T-helper 17 cell (primary cell): Measurements from ENCODE around the gene NFAM1. TPM values are rescaled to one million over a fixed set of nuclear protein-coding genes. Genes with fewer than 3 reads are reported as not detected.

Experiments used
- ATAC-seq: fragments of 150-1000 bp; cut with Tn5 transposase; 2 replicates; pipeline ENCODE4 v1.10.0; 2021; ENCODE audit warnings: mild to moderate bottlenecking, moderate library complexity
- DNase-seq, 3 donors: peaks; one replicate each; pipeline versions ENCODE4 v3.0.0 to v3.0.0-alpha.2; 2020 to 2021
- H3K9me3 ChIP-seq: one replicate; pipeline ENCODE4 v1.7.0; 2013; ENCODE audit warnings: low read length, mild to moderate bottlenecking; ENCODE audit not compliant: control insufficient read depth, poor library complexity, severe bottlenecking
- H3K27ac Mint-ChIP-seq: one replicate; pipeline ENCODE4 v1.8.0; 2022; ENCODE audit warnings: mild to moderate bottlenecking, moderate library complexity, mixed read lengths
- H3K27me3 Mint-ChIP-seq: one replicate; pipeline ENCODE4 v1.8.0; 2022; ENCODE audit warnings: mixed read lengths
- H3K36me3 Mint-ChIP-seq: one replicate; pipeline ENCODE4 v1.8.0; 2022; ENCODE audit warnings: low read depth, mixed read lengths
- H3K4me1 Mint-ChIP-seq: one replicate; pipeline ENCODE4 v1.8.0; 2022; ENCODE audit warnings: mild to moderate bottlenecking, mixed read lengths
- H3K4me3 Mint-ChIP-seq: one replicate; pipeline ENCODE4 v1.8.0; 2022; ENCODE audit warnings: mild to moderate bottlenecking, moderate library complexity, mixed read lengths
- total RNA-seq, 4 donors: library from RNA in 2 of 4; stranded (reverse) in 2 of 4; gene quantifications; one replicate each; pipeline ENCODE4 v1.2.3 and lab custom pipeline; 2022 to 2026

Gene NFAM1
- total RNA-seq, 2 donors from 2014 or later: 0.55 to 2.4 TPM

- Mint-ChIP-seq H3K27me3 (peaks cover 18% of the 10 kb centered on the region), H3K4me1 (peaks cover 12% of the 10 kb centered on the region), H3K27ac (no peak overlapping the region), H3K36me3 (no peaks in the 10 kb centered on the region), H3K4me3 (no peak overlapping the region)
- H3K9me3 ChIP-seq: no peaks in the 10 kb centered on the region
- ATAC-seq (no peak), DNase-seq (no peak)
Measured at GRCh38 chr22:42434748-42435425, 2.7 kb upstream of the NFAM1 start.

- H3K9me3 ChIP-seq: no peaks in the 10 kb centered on the region
- H3K4me3 Mint-ChIP-seq: no peak overlapping the region
- H3K27ac Mint-ChIP-seq: no peak overlapping the region
- H3K4me1 Mint-ChIP-seq: peaks cover 9% of the 10 kb centered on the region
- no peaks in the 10 kb centered on the region for H3K36me3 Mint-ChIP-seq
- no peak for ATAC-seq
- H3K27me3 Mint-ChIP-seq: peaks cover 22% of the 10 kb centered on the region
- no peak for DNase-seq
Measured at GRCh38 chr22:42433754-42434682, 1.8 kb upstream of the NFAM1 start.

- H3K27me3 Mint-ChIP-seq: peaks cover 29% of the 10 kb centered on the region
- no peak overlapping the region for H3K4me3 Mint-ChIP-seq
- H3K27ac Mint-ChIP-seq: no peak overlapping the region
- H3K4me1 Mint-ChIP-seq: peaks cover 9% of the 10 kb centered on the region
- DNase-seq: no peak
- ATAC-seq: no peak
- no peaks in the 10 kb centered on the region for H3K9me3 ChIP-seq
- no peaks in the 10 kb centered on the region for H3K36me3 Mint-ChIP-seq
Measured at GRCh38 chr22:42432818-42433217, 615 bp upstream of the NFAM1 start.

DNA sequence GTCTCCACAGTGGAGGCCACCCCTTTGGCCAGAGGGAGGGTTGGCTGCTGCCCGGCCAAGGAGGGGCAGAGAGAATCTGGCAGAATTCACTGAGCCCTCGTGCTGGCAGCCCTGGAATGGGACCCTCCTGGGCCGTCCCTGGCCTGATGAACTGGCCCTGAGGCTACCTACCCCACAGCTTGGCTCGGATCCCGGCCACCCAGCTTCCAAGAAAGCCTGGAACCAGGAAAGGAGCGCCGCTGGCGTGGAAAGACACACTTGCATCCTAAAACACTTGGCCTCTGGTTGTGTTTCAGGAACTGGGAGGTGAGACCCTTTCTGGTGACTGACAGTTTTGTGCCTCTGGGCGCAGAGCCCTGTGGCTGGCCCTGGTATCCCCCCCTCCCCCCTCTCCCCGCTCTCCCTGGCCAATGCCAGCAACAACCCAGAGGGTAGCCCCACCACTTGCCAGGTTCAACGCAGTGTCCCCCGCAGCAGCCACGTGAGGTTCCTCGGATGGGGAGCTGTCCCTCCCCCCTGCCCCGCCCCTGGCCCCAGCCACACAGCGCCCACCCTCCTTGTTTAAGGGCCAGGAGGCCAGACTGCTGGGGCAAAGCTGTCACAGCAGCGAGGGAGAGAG, 693 bp downstream of the NFAM1 start:
- H3K27me3 Mint-ChIP-seq: peaks cover 36% of the 10 kb centered on the region
- no peaks in the 10 kb centered on the region for H3K36me3 Mint-ChIP-seq
- ATAC-seq (no peak), DNase-seq (no peak)
- no peaks in the 10 kb centered on the region for H3K9me3 ChIP-seq
- H3K4me3 Mint-ChIP-seq: peak overlapping the region; percentile 7
- no peak overlapping the region for H3K27ac Mint-ChIP-seq
- H3K4me1 Mint-ChIP-seq: peaks cover 8% of the 10 kb centered on the region

GRCh38 chr22:42430528-42431125, 1.6 kb downstream of the NFAM1 start:
- no peak overlapping the region for H3K4me3 Mint-ChIP-seq
- H3K4me1 Mint-ChIP-seq: peaks cover 6% of the 10 kb centered on the region
- DNase-seq (no peak), ATAC-seq (no peak)
- peaks cover 32% of the 10 kb centered on the region for H3K27me3 Mint-ChIP-seq
- no peaks in the 10 kb centered on the region for H3K9me3 ChIP-seq
- peaks cover 3% of the 10 kb centered on the region for H3K36me3 Mint-ChIP-seq
- no peak overlapping the region for H3K27ac Mint-ChIP-seq

DNA sequence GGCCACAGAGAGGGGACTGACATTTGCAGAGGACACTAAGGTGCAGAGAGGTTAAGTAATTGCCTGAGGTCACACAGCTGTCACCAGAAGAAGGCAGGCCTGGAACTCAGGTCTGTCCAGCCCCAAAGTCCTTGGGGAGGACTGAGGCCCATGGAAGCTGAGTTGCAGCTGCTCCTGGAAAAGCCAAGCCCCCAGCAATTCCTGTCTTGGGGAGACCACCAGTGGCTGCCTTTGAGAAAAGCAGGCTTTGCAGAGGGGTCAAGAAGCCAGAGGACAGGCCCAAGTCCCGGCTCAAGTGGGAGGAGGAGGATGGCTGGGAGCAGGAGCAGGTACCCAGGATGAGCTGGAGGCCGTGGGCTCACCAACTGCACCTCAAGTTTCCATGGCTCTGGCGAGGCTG, 3.4 kb downstream of the NFAM1 start:
- H3K4me1 Mint-ChIP-seq: peaks cover 6% of the 10 kb centered on the region
- H3K27me3 Mint-ChIP-seq: peaks cover 39% of the 10 kb centered on the region
- H3K36me3 Mint-ChIP-seq: peaks cover 7% of the 10 kb centered on the region
- H3K27ac Mint-ChIP-seq: no peak overlapping the region
- ATAC-seq (no peak), DNase-seq (no peak)
- no peak overlapping the region for H3K4me3 Mint-ChIP-seq
- H3K9me3 ChIP-seq: no peaks in the 10 kb centered on the region

DNA sequence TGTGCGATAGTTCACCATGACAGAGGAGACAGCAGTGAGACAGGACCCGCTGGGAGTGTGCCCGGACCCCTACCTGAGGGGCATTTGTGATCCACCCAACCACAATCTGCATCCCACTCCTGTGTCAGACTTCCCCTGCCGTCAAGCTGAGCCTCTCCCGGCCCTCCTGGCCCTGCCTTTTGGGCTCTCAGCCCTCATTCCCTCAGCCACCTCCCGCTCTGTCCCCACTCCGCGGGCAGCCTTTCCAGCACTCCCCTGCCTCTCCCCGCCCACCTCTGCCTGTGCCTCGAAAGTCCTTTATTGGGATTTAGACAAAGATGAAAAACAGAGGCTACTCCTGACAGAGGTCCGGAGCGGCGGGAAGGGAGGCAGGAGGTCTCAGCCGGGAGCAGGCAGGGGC, 4.2 kb downstream of the NFAM1 start:
- peaks cover 6% of the 10 kb centered on the region for H3K4me1 Mint-ChIP-seq
- no peaks in the 10 kb centered on the region for H3K9me3 ChIP-seq
- H3K36me3 Mint-ChIP-seq: peaks cover 7% of the 10 kb centered on the region
- no peak for DNase-seq
- H3K4me3 Mint-ChIP-seq: no peak overlapping the region
- peaks cover 39% of the 10 kb centered on the region for H3K27me3 Mint-ChIP-seq
- no peak overlapping the region for H3K27ac Mint-ChIP-seq
- no peak for ATAC-seq

- no peaks in the 10 kb centered on the region for H3K9me3 ChIP-seq
- Mint-ChIP-seq H3K27me3 (peaks cover 39% of the 10 kb centered on the region), H3K27ac (no peak overlapping the region), H3K4me1 (peaks cover 6% of the 10 kb centered on the region), H3K4me3 (no peak overlapping the region), H3K36me3 (peaks cover 7% of the 10 kb centered on the region)
- ATAC-seq (no peak), DNase-seq (no peak)
Measured at GRCh38 chr22:42427167-42427566, 5.0 kb downstream of the NFAM1 start.

DNA sequence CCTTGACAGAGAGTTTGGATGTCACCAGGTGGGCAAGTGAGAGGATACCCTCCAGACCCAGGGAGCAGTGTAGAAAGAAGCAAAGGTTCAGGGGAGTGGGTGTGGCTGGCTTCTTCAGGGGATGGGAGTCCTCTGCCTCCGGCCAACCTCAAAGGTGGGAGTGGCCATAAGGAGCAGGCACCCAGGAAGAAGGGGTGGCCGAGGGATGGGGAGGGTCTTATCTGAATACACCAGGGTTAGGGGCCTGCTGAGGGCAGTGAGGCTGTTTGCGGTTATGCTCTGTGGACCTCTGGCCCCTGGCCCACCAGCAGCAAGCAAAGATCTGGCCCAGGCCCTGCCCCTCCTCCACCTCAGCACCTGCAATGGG, 6.2 kb downstream of the NFAM1 start:
- DNase-seq (no peak), ATAC-seq (no peak)
- Mint-ChIP-seq H3K4me1 (peaks cover 6% of the 10 kb centered on the region), H3K36me3 (peaks cover 7% of the 10 kb centered on the region), H3K27ac (no peak overlapping the region), H3K4me3 (no peak overlapping the region), H3K27me3 (peaks cover 36% of the 10 kb centered on the region)
- no peaks in the 10 kb centered on the region for H3K9me3 ChIP-seq

DNA sequence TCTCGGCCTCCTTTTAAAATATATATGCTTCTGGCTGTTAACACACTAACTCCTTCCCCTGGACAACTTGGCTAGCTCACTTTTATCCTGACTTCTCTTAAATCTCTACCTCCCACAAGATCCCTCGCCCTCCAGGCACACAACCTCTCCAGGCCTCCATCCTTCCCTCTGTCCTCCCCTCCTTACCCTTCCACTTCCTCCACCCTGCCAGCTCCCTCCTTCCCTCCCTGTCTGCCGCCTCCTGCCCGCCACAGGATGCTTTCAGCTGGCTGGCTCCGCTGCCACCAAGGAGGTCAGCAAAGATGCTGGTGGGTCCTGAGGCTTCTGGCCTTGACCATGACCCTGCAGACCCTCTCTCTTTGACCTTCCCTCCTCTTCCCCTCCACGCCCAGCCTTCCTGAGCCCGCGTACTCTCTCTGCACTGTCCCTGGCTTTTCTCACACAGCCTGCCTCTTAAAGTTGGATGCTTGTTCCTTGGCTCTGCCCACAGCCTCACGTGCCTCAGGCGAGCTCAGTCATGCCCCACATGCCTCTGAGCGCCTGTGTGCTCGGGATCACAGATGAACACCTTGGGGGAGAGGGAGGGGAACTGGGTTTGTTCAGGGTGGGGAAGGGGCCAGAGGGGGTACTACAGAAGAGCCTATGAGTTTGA, 6.7 kb downstream of the NFAM1 start:
- no peaks in the 10 kb centered on the region for H3K9me3 ChIP-seq
- H3K4me1 Mint-ChIP-seq: peaks cover 3% of the 10 kb centered on the region
- no peak overlapping the region for H3K27ac Mint-ChIP-seq
- no peak overlapping the region for H3K4me3 Mint-ChIP-seq
- peaks cover 7% of the 10 kb centered on the region for H3K36me3 Mint-ChIP-seq
- peaks cover 36% of the 10 kb centered on the region for H3K27me3 Mint-ChIP-seq
- no peak for ATAC-seq
- DNase-seq: no peak

DNA sequence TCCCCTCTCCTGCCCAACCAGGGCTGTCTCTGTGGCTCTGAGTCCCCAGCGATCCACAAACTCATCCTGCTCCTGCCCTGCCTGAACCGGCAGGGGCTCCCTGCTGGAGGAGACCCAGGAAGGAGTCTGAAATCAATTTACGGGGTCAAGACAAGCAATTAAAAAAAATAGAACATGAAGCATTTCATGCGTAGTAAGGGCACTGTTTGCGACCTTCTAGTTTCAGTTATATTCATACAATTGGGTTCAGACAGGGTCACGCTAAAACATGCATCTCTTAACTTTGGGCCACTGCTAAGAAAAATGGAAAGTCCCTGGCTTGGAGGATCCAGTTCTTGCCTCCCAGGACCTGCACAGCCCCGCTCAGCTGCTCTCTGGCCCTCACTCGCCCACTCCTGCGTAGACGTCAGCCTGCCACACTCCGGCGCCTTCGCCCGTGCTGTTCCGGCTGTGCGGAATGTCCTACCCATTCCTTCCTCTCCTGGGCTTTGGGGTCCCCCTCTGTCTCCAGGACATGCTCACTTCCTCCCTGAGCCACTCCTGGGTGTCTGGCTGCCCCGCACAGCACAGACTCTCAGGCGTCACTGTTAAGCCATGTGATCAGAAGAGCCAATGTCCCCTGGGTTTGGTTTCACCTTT, 12.8 kb downstream of the NFAM1 start:
- no peaks in the 10 kb centered on the region for H3K9me3 ChIP-seq
- no peak for ATAC-seq
- Mint-ChIP-seq H3K27me3 (peaks cover 23% of the 10 kb centered on the region), H3K27ac (no peak overlapping the region), H3K4me3 (no peak overlapping the region), H3K36me3 (peaks cover 3% of the 10 kb centered on the region), H3K4me1 (peaks cover 2% of the 10 kb centered on the region)
- DNase-seq: no peak

GRCh38 chr22:42418811-42419242, 13.4 kb downstream of the NFAM1 start:
- no peak for ATAC-seq
- H3K9me3 ChIP-seq: no peaks in the 10 kb centered on the region
- H3K27ac Mint-ChIP-seq: no peak overlapping the region
- H3K36me3 Mint-ChIP-seq: peaks cover 3% of the 10 kb centered on the region
- peaks cover 2% of the 10 kb centered on the region for H3K4me1 Mint-ChIP-seq
- peaks cover 23% of the 10 kb centered on the region for H3K27me3 Mint-ChIP-seq
- H3K4me3 Mint-ChIP-seq: no peak overlapping the region
- no peak for DNase-seq
